Activated CD8-positive, alpha-beta T cell treated with anti-CD3 and anti-CD28 coated beads, Interleukin-2, amount 10 ng/mL, durations not matched to agents 7 days and 5 days (primary cell): ENCODE measurements around the gene PRICKLE2. TPM values are rescaled to one million over a fixed set of nuclear protein-coding genes. Genes with fewer than 3 reads are reported as not detected.

ENCODE experiments used
- ATAC-seq: fragments of 150-1000 bp; cut with Tn5 transposase; one replicate; pipeline ENCODE4 v1.10.0; 2021; ENCODE audit warnings: moderate library complexity
- CTCF ChIA-PET: fragments of 350-600 bp; sonication (Branson Sonifier 250); formaldehyde crosslinking; loops from one replicate; lab custom pipeline; 2021; ENCODE audit warnings: antibody characterized with exemption; lab: Charles Lee
- POLR2A ChIA-PET: fragments of 350-600 bp; sonication (Branson Sonifier 250); formaldehyde crosslinking; loops from one replicate; lab custom pipeline; 2021; ENCODE audit warnings: antibody characterized with exemption; lab: Charles Lee
- DNase-seq: peaks from one replicate; pipeline ENCODE4 v3.0.0-alpha.2; 2020
- H3K27ac Mint-ChIP-seq: one replicate; pipeline ENCODE4 v1.8.0; 2021; ENCODE audit warnings: mild to moderate bottlenecking, mixed read lengths
- H3K27me3 Mint-ChIP-seq: one replicate; pipeline ENCODE4 v1.8.0; 2021; ENCODE audit warnings: low read depth, mixed read lengths
- H3K36me3 Mint-ChIP-seq: one replicate; pipeline ENCODE4 v1.8.0; 2021; ENCODE audit warnings: low read depth, mixed read lengths
- H3K4me1 Mint-ChIP-seq: one replicate; pipeline ENCODE4 v1.8.0; 2021; ENCODE audit warnings: low read depth, mixed read lengths
- H3K4me3 Mint-ChIP-seq: one replicate; pipeline ENCODE4 v1.8.0; 2021; ENCODE audit warnings: mild to moderate bottlenecking, mixed read lengths
- H3K9me3 Mint-ChIP-seq: one replicate; pipeline ENCODE4 v1.8.0; 2022; ENCODE audit warnings: mixed read lengths; ENCODE audit not compliant: insufficient read depth
- total RNA-seq, 2 experiments: library from RNA; stranded (reverse); gene quantifications; one replicate each; pipeline ENCODE4 v1.2.3, GENCODE V29; 2021

Gene PRICKLE2
- total RNA-seq, 2 experiments from 2014 or later, result not detected

DNA sequence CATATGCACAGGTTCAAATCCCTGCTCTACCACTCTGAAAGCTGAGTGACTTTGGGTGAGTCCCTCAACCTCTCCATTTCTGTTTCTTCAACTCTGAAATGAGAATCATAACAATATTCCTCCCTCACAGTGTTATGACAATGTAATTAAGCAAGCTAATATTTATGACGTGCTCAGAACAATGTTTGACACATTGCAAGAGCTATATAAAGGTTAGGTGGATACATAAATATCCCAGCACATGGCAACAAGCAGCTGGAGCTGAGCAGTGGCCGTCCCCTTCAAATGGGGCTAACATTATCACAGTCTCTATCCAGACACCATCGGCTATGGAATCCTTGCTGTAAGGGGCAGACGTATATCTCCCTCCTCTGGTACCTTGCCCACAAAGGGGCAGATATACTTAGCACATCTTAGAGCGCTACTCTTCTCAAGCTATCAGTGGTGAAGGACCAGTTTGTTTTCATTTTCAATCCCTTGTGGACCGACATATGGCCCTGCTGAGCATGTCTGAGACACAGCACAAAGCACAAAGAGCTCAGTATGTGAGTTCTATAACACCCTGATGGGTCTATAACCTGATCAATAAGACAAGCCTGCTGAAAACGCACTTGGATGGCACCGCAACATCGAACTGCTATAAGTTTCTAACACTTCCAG, 80.9 kb downstream of the PRICKLE2 start:
- Mint-ChIP-seq H3K27ac (no peak overlapping the region), H3K4me3 (no peak overlapping the region), H3K9me3 (no peaks in the 10 kb centered on the region), H3K27me3 (no peaks in the 10 kb centered on the region), H3K36me3 (no peaks in the 10 kb centered on the region), H3K4me1 (no peaks in the 10 kb centered on the region)
- ChIA-PET CTCF (no interaction called here), POLR2A (interaction anchor here (1.0 kb wide), 1 partner anchor 8 kb away, joined by 3 read pairs; no protein-coding TSS in a partner anchor)
- no peak for DNase-seq
- ATAC-seq, result no peak

DNA sequence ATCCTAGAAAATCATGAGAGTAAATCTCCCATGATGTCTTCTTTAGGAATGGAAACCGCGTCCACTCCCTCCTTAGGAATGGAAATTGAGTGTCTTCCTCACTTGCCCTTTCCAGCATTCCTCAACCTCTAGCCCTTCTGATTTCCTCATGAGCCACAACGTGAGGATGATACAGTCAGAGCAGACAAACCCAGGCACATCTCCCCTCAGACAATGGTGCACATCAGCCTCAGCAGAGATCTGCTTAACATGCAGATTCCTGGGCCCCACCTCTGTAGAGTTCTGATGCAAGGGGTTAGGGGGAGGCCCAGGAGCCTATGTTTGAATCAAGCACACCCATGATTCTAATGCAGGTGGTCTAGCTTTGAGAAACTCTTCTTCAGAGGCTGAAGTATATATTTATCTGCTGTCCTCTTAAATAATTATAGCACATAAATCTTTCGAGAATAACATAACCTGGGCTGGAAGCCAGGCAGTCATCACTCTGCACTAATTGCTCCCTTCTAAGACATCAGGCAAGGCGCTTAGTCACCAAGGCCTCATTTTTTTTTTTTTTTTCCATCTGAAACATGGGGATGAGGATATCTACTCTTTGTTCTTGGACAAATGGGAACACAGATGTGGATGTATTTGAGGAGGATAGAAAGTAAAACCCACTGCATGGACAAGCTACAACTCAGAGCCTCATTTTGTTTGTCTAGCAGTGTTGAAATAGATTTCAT, 81.7 kb downstream of the PRICKLE2 start:
- CTCF ChIA-PET, result no interaction called here
- POLR2A ChIA-PET, result no interaction called here
- no peaks in the 10 kb centered on the region for H3K9me3 Mint-ChIP-seq
- no peaks in the 10 kb centered on the region for H3K36me3 Mint-ChIP-seq
- ATAC-seq (no peak), DNase-seq (no peak)
- no peaks in the 10 kb centered on the region for H3K27me3 Mint-ChIP-seq
- H3K4me1 Mint-ChIP-seq, result no peaks in the 10 kb centered on the region
- H3K4me3 Mint-ChIP-seq, result no peak overlapping the region
- no peak overlapping the region for H3K27ac Mint-ChIP-seq

- no peak overlapping the region for H3K4me3 Mint-ChIP-seq
- H3K4me1 Mint-ChIP-seq, result no peaks in the 10 kb centered on the region
- no peaks in the 10 kb centered on the region for H3K9me3 Mint-ChIP-seq
- ChIA-PET CTCF (no interaction called here), POLR2A (no interaction called here)
- H3K27ac Mint-ChIP-seq, result no peak overlapping the region
- DNase-seq, result no peak
- no peaks in the 10 kb centered on the region for H3K27me3 Mint-ChIP-seq
- ATAC-seq, result no peak
- no peaks in the 10 kb centered on the region for H3K36me3 Mint-ChIP-seq
Observed at GRCh38 chr3:64141476-64141875, 83.8 kb downstream of the PRICKLE2 start.

DNA sequence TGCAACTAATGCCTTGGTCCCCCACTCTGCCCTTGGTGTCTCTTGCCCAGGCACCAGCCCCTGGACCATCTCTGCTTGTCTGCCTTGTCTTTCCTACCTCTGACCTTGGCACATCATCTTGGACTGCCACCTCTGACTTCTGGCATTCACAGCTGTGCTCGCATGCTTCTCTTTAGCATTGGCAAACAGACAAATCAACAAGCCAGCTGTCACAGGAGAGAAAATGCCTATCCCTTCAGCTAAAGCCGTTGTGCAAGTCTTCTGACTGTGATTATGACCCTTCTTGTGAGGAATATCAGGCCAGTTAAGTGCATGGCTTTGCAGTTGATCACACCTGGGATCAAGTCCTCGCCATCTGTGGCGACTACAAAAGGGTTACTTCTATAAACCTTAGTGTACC, 84.6 kb downstream of the PRICKLE2 start:
- no peaks in the 10 kb centered on the region for H3K4me1 Mint-ChIP-seq
- ChIA-PET CTCF (no interaction called here), POLR2A (no interaction called here)
- DNase-seq (no peak), ATAC-seq (no peak)
- H3K4me3 Mint-ChIP-seq, result no peak overlapping the region
- no peaks in the 10 kb centered on the region for H3K27me3 Mint-ChIP-seq
- H3K27ac Mint-ChIP-seq, result no peak overlapping the region
- no peaks in the 10 kb centered on the region for H3K9me3 Mint-ChIP-seq
- H3K36me3 Mint-ChIP-seq, result no peaks in the 10 kb centered on the region

DNA sequence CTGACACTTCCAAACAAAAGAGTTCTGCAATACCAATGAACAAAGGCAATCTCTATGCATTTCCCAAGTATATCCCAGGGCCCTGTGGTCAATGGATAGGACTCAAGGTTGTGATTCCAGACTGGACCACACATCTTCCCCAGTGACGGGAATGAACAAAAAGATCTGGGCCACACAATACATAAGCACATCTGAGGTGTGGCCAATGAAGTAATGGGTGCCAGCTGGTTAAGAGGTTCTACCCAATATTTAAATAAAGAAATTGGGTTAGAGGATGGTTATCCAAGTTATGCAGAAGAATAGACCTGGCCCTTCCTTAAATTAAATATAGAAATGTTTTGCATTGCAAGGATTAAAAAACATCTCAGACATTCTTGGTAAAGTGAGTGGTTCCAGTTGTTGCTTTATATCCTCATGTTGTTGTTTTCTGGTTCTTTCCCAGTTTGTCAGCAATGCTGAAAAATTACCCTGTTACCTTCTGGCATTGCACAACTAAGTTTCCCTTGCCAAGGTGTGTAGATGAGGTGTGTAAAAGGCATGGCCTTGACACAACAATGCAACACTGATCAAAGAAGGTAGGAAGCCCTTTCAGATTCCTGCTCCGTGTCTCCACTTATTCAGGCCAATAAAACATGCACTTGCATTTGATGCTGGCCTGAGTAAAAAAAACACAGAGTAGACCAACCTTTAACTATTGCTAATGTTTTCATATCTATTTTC, 86.5 kb downstream of the PRICKLE2 start:
- POLR2A ChIA-PET, result no interaction called here
- ATAC-seq, result no peak
- Mint-ChIP-seq H3K4me3 (no peak overlapping the region), H3K9me3 (no peaks in the 10 kb centered on the region), H3K4me1 (no peaks in the 10 kb centered on the region), H3K36me3 (no peaks in the 10 kb centered on the region), H3K27ac (no peak overlapping the region), H3K27me3 (peaks cover 2% of the 10 kb centered on the region)
- DNase-seq, result no peak
- CTCF ChIA-PET, result no interaction called here

GRCh38 chr3:64138046-64138445, 87.2 kb downstream of the PRICKLE2 start:
- Mint-ChIP-seq H3K4me3 (no peak overlapping the region), H3K4me1 (no peaks in the 10 kb centered on the region), H3K27ac (no peak overlapping the region), H3K9me3 (no peaks in the 10 kb centered on the region), H3K36me3 (no peaks in the 10 kb centered on the region), H3K27me3 (peaks cover 2% of the 10 kb centered on the region)
- ATAC-seq (no peak), DNase-seq (no peak)
- ChIA-PET POLR2A (no interaction called here), CTCF (no interaction called here)

- H3K36me3 Mint-ChIP-seq, result no peaks in the 10 kb centered on the region
- CTCF ChIA-PET, result no interaction called here
- H3K27ac Mint-ChIP-seq, result no peak overlapping the region
- H3K27me3 Mint-ChIP-seq, result peaks cover 2% of the 10 kb centered on the region
- H3K9me3 Mint-ChIP-seq, result no peaks in the 10 kb centered on the region
- POLR2A ChIA-PET, result no interaction called here
- ATAC-seq, result no peak
- no peak for DNase-seq
- H3K4me3 Mint-ChIP-seq, result no peak overlapping the region
- no peaks in the 10 kb centered on the region for H3K4me1 Mint-ChIP-seq
Observed at GRCh38 chr3:64134882-64135281, 90.4 kb downstream of the PRICKLE2 start.

- peaks cover 2% of the 10 kb centered on the region for H3K27me3 Mint-ChIP-seq
- no peaks in the 10 kb centered on the region for H3K4me1 Mint-ChIP-seq
- H3K36me3 Mint-ChIP-seq, result no peaks in the 10 kb centered on the region
- no peaks in the 10 kb centered on the region for H3K9me3 Mint-ChIP-seq
- no peak overlapping the region for H3K27ac Mint-ChIP-seq
- ATAC-seq, result no peak
- no peak for DNase-seq
- H3K4me3 Mint-ChIP-seq, result no peak overlapping the region
- ChIA-PET CTCF (no interaction called here), POLR2A (no interaction called here)
Observed at GRCh38 chr3:64133987-64134386, 91.3 kb downstream of the PRICKLE2 start.

DNA sequence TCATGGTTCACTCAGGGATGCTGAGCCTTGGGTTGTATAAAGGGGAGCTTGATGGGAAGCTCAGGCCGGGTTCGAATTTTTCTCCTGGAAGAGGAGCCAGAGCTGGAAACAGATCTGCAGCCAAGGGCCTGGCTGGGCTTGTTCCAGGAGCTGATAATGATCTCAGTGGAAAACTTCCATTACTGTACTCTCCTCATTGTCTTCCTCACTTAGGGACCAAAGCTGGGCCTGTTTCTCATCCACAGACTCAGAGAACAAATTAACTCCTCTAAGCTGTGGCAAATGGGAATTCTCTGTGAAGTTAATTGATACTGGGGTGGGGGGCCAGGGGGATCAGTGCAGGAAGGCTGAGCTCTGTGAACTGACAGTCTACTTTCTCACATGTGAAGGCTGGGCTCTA, 92.0 kb downstream of the PRICKLE2 start:
- no peak for ATAC-seq
- no peak overlapping the region for H3K4me3 Mint-ChIP-seq
- no peaks in the 10 kb centered on the region for H3K4me1 Mint-ChIP-seq
- ChIA-PET CTCF (no interaction called here), POLR2A (no interaction called here)
- DNase-seq, result no peak
- H3K27ac Mint-ChIP-seq, result no peak overlapping the region
- no peaks in the 10 kb centered on the region for H3K36me3 Mint-ChIP-seq
- peaks cover 2% of the 10 kb centered on the region for H3K27me3 Mint-ChIP-seq
- no peaks in the 10 kb centered on the region for H3K9me3 Mint-ChIP-seq

- Mint-ChIP-seq H3K4me3 (no peak overlapping the region), H3K9me3 (no peaks in the 10 kb centered on the region), H3K27ac (no peak overlapping the region), H3K4me1 (no peaks in the 10 kb centered on the region), H3K27me3 (peaks cover 2% of the 10 kb centered on the region), H3K36me3 (no peaks in the 10 kb centered on the region)
- ATAC-seq (no peak), DNase-seq (no peak)
- ChIA-PET POLR2A (no interaction called here), CTCF (no interaction called here)
Observed at GRCh38 chr3:64131725-64132469, 93.4 kb downstream of the PRICKLE2 start.

- no peaks in the 10 kb centered on the region for H3K4me1 Mint-ChIP-seq
Observed at GRCh38 chr3:64130436-64130835, 94.8 kb downstream of the PRICKLE2 start.

GRCh38 chr3:64129581-64129980, 95.7 kb downstream of the PRICKLE2 start:
- CTCF ChIA-PET, result no interaction called here
- H3K4me1 Mint-ChIP-seq, result no peaks in the 10 kb centered on the region

More at GRCh38 chr3:64130436-64130835, 94.8 kb downstream of the PRICKLE2 start:
- Mint-ChIP-seq H3K4me3 (no peak overlapping the region), H3K27ac (no peak overlapping the region), H3K9me3 (no peaks in the 10 kb centered on the region), H3K36me3 (no peaks in the 10 kb centered on the region), H3K27me3 (peaks cover 2% of the 10 kb centered on the region)
- ATAC-seq (no peak), DNase-seq (no peak)
- POLR2A ChIA-PET, result no interaction called here
- CTCF ChIA-PET, result no interaction called here

More at GRCh38 chr3:64129581-64129980, 95.7 kb downstream of the PRICKLE2 start:
- POLR2A ChIA-PET, result no interaction called here
- Mint-ChIP-seq H3K36me3 (no peaks in the 10 kb centered on the region), H3K27ac (no peak overlapping the region), H3K9me3 (no peaks in the 10 kb centered on the region), H3K27me3 (no peaks in the 10 kb centered on the region), H3K4me3 (no peak overlapping the region)
- no peak for DNase-seq
- no peak for ATAC-seq
